CD4-positive, alpha-beta T cell treated with Interleukin-10 for 1 hour (primary cell): ENCODE results near the gene TRAK2.
"Not testable (repeated sequence)": the region's sequence is repeated elsewhere in the genome, so short reads cannot be mapped to it uniquely, and the experiment has no call there.

Experiments
- DNase-seq: peaks from one replicate; pipeline ENCODE4 v3.0.0-alpha.2; 2020

Gene TRAK2

GRCh38 chr2:201450954-201451291 lies 335 bp downstream of the TRAK2 start:
- DNase-seq: no peak

DNA sequence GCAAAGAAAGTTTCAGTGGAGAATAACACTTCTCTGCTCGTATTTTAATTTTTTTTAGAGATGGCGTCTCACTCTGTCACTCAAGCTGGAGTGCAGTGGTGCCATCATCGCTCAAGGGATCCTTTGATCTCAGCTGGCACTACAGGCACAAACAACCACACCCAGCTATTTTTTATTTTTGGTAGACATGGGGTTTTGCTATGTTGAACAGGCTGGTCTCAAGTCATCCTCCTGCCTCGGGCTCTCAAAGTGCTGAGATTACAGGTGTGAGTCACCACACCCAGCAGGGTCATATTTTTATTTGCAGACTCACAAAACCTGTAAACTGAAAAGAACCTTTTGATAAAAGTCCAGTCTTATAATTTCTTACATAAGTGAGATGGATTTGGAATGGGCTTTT lies 2.6 kb downstream of the TRAK2 start:
- DNase-seq: peak; percentile 65

DNA sequence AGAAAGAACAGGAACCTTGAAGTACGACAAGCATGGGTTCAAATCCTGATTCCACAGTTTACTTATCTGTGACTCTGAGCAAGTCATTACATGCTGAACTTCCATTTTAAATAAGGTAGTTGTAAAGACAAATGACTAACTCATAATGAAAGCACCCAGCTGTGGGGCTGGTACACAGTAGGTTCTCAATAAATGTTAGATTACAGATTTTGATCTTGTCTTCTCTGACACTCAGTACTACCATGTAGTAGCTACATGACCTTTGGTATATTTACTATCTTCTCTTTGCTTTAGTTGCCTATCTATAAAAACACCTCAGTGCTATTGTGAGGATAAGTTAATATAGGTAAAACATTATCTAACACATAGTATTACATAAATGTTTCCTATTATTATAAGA lies 3.2 kb downstream of the TRAK2 start:
- DNase-seq: no peak

- peak; percentile 39 for DNase-seq
Observed at GRCh38 chr2:201447086-201447485, 4.2 kb downstream of the TRAK2 start.

DNA sequence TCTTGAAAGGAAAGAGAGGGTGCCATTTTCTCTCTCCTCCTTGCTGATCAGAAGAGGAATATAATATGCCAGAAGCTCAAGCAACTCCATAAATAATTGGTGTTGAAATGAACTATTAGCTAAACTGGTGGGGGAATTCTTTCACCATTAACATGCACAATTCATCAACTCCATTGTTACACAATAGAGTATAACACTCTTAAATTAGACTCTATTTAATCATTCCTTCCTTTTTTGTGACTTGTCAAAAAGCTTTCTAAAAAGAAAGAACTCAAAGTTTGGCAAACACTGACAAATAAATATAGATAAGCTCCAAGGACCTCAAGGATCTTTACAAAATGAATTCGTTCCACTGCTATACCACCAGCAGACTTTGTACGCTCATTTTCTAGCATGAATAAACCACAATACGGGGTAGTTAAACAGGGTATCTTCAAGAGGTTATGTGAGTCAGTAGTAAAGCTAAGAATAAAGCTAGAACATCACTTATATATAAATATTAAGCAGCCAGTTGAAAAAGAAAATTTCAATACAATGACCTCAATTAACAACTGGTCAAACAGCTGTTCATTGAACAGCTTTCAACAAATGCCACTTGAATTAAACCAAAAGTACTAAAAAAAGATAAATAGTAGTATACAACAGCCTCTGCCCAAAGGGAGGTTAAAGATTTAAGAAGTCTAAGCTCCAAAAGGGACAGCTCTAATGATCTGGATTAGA lies 6.4 kb downstream of the TRAK2 start:
- DNase-seq: no peak

DNA sequence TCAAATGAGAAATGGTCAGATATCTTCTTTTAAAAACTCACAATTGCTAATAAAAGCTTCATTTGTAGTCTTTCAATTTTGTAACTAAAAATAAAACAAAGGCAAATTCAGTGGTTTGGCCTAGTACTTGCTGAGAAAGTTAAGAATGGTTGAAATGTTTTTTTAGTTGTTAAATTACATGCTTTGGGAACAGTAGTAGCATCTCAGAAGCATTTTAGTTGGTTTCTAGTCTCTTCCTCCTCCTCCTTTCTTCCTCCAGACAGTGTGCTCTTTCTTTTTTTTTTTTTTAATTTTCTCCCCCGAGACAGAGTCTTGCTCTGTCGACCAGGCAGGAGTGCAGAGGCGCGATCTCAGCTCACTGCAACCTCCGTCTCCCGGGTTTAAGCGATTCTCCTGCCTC lies 9.8 kb downstream of the TRAK2 start:
- no peak for DNase-seq

GRCh38 chr2:201440182-201440581 lies 11.1 kb downstream of the TRAK2 start:
- DNase-seq: no peak

DNA sequence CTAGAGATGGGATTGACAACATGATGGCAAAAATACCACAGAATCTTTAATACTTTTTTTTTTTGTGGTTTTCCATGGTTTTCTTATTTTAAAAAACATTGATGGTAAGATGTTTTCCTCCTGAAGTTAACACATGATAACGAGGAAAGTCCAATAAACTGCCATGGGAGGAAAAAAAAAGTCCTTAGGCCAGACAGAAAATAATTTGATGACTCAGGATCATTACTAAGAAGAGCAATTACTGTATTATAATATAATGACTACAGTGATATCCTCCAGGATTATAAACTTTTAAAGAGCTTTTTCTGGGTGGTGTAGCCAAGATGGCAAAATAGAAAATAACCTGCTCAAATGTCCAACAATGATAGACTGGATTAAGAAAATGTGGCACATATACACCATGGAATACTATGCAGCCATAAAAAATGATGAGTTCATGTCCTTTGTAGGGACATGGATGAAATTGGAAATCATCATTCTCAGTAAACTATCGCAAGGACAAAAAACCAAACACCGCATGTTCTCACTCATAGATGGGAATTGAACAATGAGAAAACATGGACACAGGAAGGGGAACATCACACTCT lies 11.8 kb downstream of the TRAK2 start:
- not testable (repeated sequence) for DNase-seq

DNA sequence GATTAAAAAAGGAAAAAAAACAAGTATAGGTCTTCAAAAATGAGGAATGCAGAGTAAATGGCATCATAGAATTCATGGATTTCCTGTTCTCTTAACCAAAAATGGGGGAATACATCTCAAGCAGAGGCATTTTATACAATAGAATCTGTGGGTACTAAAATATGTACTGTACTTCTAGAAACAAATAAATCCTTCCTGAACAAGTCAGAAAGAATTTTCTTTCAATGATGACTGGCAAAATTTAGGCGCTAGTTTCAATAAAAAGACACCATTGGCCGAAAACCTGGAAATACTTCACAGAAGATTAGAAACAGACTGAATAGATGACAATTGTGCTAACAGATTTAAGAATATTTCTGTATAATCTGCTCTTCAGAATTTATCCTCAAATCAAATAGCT lies 15.1 kb downstream of the TRAK2 start:
- no peak for DNase-seq

DNA sequence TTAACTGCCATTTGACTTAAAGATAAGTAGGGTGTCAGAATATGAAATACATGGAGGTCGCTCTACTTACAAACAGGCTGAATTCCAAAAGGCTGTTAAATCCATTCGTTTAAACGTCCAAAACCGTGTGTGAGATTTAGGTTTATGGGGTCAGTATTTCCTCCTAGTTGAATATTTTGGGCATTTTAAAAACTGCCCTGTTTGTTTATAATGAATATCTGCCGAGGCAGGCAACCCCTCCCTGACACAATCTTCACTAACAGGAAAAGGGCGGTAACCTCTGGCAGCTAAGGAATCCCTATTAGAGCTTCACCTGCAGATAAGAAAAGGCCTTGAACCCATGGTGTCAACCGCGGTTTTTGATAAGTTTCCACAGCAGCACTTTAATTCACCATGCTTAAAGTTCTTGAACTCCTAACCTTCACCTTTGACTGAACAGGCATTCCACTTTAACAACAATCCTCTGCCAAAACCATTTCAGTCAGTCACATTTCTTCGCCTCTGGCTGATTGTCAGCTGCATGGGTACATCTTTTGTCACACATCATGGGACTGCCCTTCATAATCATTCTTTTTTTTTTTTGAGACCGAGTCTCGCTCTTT lies 17.8 kb downstream of the TRAK2 start:
- DNase-seq: no peak

GRCh38 chr2:201432621-201433393 lies 18.5 kb downstream of the TRAK2 start:
- DNase-seq: no peak

DNA sequence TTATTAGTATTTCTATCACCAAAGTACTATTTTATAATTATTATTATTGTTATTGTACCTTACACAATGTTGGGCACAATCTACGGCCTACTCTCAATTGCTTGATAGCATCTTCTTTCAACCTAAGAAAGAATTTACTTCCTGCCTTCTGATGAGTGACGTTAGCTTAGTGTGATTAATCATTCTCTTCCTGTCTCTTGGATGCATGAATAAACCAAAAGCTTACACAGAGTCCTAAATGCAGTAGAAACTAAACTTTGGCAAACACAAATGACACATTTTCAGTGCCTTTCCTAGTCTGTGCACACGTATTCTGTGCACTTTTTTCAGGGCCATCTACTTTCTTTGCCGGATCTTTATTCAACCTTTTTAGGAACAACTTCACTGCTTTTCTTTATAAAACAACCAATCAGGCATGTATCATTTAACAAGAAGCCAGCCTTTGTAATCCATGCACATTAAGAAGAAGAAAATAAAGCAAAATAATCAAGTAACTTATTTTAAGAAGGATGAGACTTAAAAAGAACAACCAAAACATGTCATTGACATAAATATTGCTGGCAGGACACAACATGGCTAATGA lies 19.1 kb downstream of the TRAK2 start:
- peak; percentile 53 for DNase-seq

DNA sequence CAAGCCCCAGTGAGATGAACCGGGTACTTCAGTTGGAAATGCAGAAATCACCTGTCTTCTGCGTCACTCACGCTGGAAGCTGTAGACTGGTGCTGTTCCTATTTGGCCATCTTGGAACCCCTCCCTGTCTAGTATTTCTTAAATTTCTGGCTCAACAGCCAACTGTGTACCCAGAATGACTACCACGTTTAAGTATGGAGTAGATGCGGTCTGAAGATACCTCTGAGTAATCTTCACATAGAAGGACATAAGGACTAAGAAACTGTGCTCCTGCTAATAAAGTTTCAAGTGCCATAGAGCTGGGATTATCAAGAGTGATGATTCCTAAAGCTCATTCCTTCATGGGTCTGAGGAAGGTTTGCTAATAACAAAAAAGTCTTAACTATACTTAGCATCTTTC lies 20.4 kb downstream of the TRAK2 start:
- DNase-seq: no peak

GRCh38 chr2:201430322-201430721 lies 20.9 kb downstream of the TRAK2 start:
- DNase-seq: not testable (repeated sequence)

GRCh38 chr2:201429835-201430234 lies 21.4 kb downstream of the TRAK2 start:
- not testable (repeated sequence) for DNase-seq

GRCh38 chr2:201428366-201428765 lies 22.9 kb downstream of the TRAK2 start:
- DNase-seq: not testable (repeated sequence)

DNA sequence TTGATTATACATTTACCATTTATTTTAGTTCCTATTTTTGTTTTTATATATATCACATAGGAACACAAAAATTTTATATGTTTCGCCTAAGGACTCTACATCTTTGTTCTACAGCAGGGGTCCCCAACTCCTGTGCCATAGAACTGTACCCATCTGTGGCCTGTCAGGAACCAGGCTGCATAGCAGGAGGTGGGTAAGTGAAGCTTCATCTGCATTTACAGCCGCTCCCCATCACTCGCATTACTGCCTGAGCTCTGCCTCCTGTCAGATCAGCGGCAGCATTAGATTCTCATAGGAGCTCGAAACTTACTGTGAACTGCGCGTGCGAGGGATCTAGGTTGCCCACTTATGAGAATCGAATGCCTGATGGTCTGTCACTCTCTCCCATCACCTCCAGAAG lies 25.3 kb downstream of the TRAK2 start:
- no peak for DNase-seq

DNA sequence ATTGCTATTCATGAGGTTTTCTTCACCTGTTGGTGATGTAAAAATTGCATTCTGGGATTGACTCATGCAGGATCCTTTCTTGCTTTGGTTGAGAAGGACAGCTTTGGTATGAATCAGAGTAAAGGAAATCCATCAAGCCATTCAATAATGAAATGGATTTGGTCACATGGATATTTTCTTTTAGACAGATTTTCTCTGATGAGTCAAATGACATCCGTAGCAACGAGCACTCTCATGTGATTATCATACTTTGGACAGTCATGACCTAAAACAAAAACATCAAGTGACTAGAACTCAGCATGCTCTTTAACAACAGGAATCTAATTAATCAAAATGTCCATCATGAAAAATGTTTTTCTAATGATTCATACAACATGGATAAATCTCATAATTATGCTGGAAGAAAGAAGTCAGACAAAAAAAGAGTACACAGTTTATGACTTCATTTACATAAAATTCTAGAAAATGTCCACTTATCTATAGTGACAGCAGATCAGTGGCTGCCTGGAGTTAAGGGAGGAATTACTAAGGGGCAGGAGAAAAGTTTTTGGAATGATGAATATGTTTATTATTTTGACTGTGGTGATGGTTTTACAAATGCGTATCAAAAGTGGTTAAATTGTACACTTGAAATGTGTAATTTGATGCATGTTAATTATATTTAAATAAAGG lies 30.7 kb downstream of the TRAK2 start:
- no peak for DNase-seq

- no peak for DNase-seq
Observed at GRCh38 chr2:201419986-201420385, 31.3 kb downstream of the TRAK2 start.

DNA sequence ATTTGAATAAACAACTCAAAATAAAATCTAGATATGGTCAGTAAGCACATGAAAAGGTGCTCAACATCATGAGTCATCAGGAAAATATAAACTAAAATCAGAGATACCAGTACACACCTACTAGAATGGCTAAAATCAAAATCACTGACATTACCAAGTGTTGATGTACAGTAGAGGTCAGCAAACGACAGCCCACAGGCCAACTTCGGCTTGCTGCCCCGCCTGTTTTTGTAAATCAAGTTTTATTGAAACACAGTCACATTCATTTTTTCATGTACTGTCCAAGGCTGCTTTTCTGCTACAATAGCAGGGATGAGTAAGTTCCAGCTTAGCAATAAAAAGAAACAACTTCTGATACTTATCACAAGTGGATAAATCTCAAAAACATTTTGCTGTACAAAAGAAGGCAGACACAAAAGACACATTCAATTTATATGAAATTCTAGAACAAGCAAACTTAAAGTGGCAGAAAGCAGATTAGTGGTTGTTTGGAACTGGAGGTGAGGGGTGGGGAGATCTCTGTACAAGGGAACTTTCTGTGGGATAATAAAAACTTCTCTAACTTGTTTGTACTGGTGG lies 32.1 kb downstream of the TRAK2 start:
- DNase-seq: no peak

- no peak for DNase-seq
Observed at GRCh38 chr2:201415149-201415548, 36.1 kb downstream of the TRAK2 start.
